Kidney capillary endothelial cell (primary cell): ENCODE data around the gene REEP5.
"Not testable (repeated sequence)": the region's sequence is repeated elsewhere in the genome, so short reads cannot be mapped to it uniquely, and the experiment has no call there.

Experiments used
- DNase-seq: peaks from one replicate; pipeline ENCODE4 v3.0.0-alpha.2; 2018; ENCODE audit warnings: low spot score

The REEP5 gene

DNA sequence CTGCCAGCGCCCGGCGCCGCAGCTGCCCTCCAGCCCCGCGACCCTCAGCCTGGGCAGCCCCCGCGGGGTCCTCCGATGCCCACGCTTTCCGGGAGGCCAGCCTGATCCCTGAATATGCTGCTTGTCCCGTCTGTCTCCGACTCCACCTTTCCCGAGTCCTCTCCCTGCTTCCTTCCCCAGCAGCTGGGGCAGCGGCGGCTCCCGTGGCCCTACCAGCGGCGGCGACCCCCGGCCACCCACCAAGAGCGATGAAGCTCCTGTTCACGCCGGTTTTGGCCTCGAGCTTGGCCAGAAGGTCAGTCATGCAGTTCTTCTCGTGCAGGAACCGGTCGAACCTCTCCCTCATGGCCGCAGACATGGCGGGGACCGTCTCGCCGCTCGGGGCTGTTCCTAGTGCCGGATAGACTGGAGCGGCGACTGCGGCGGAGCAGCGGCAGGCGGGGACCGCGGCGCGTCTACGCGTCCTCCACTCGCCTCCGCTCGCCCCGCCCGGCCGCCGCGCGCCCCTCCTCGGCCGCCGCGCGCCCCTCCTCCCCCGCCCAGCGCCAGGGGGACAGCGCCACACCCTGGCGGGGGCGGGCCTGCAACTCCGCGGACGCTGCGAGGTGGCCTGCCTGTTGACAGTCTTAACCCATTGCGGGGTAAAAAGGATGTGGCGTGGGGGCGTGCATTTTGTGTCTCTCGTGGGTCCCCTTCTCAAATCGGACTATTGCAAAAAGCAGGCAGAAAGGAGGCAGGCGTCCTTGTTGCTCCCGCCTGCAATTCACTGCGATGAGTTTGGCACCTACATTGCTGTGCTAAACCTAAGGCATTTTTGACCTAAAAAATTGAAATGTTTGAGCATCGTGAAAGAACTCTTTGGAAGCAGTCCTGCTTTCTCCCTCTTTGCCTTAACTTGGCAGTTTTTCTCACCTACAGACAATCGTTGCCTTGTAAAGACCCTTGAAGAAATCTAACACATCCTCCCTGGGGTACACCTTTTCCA, at the start of gene REEP5:
TSS of gene REEP5 (minus strand) at position 395 of the 985 bp plus-strand sequence. CDS start at position 358, 37 bp downstream.
- peak; percentile 82 for DNase-seq

DNA sequence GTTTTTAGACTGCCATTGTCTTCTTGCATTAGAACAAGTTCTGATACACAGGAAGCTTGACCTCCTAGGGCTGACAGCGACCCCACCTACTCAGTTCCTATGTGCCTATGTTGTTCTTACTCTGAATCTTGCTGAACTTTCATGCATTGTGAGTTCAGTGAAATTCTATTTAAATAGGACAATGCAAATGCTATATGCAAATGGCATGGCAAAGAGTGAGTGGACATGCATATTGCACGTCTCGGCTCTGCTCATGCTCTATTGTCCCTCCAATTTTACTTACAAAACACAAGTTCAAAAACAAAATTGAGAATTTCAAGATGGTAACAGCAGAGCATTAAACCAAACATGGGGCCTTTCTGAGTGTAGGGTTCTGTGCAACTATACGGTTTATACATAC, 49.2 kb upstream of the REEP5 start:
- peak; percentile 14 for DNase-seq

DNA sequence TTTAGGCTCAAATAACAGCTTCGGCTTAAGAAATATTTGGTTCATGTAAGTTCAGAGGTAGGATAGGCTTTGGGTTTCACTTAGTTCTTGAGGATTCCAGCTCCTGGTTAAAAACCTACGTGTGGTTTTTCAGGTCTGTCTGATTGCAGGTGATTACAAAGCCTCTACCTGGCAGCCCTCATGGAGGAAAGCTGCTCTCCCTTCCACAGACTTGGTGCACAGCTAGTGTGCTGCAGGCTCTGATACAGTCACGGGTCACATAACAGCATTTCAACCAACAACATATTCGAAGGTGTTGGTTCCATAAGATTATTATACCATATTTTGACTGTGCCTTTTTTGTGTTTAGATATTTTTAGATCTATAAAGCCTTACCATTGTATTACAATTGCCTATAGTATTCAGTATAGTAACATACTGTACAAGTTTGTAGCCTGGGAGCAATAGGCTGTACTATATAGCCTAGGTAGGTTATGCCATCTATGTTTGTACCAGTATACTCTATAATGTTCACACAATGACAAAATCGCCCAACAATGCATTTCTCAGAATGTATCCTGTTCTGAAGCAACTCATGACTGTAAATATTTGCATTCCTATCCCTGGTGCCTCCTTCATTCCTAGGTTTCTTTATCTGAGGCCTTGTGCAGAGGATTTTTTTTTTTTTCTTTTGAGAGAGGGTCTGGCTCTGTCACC, 46.5 kb upstream of the REEP5 start:
- no peak for DNase-seq

DNA sequence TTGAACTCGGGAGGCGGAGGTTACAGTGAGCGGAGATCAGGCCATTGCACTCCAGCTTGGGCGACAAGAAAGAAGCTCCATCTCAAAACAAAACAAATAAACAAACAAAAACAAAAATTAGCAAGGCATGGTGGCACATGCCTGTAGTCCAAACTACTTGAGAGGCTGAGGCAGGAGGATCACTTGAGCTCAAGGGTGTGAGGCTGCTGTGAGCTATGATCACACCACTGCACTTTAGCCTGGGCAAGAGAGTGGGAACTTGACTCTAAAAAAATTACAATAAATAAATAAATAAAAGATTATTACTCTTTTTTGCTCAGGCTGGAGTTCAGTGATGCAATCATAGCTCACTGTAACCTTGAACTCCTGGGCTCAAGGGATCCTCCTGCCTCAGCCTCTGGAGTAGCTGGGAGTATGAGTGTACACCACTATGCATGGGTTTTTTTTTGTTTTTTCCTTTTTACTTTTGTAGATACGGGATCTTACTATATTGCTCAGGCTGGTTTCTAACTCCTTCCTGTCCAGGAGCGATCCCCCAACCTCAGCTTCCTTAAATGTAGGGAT, 45.6 kb upstream of the REEP5 start:
- no peak for DNase-seq

DNA sequence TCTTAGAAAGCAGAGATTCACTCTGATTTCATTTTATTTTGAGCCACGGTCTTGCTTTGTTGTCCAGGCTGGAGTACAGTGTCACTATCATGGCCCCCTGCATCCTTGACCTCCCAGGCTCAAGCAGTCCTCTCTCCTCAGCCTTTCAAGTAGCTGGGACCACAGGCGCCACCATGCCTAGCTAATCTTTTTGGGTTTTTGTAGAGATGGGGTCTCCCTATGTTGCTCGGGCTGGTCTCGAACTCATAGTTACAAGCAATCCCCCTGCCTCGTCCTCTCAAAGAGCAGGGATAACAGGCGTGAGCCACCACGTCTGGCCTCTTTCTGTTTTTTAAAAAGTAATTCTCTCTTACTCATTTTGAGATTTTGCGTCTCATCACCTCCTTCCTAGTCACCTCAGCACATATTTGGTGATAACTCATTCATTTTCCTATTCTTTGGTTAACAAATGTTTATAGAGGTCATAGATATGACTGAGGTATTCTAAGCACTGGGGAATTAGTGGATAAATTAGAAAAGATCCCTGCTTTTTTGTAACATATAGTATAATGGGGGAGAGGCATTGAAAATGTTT, 43.8 kb upstream of the REEP5 start:
- no peak for DNase-seq

DNA sequence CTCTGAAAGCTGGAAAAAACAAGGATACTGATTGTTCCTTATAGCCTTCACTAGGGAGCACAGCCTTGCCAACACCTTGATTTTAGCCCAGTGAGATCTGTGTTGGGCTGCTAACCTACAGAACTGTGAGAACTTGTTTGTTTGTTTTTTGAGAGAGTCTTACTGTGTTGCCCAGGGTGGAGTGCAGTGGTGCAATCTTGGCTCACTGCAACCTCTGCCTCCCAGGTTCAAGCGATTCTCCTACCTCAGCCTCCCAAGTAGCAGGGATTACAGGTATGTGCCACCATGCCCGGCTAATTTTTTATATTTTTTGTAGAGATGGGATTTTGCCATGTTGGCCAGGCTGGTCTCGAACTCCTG, 41.3 kb upstream of the REEP5 start:
- not testable (repeated sequence) for DNase-seq

DNA sequence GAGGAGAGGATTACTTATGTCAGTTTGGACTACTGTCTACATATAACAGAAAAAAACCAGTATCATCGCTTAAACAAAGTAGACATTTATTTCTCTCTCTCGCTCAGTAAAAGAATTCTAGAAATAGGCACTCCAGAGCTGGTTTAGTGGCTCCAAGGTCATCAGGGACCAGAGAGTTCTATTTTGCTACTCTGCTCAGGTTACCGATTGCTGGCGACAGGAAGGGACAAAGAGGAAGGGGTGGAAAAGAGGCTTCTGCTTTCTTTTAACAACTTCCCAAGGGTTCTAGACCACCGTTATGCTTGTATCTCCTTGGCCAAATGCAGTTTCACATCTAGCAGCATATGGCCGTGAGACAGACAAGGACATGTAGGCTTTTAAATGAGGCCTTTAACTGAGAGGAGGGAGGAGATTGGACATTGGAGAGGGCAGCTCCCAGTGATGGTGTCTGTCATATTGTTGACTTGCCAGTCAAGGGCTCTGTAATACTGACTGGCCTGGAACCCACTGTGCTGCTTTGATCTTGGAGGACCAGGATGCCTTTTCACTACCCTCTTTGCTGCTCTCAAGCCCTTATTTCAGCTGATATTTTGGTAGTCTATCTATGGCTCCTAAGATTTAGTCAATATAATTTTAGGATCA, 39.0 kb upstream of the REEP5 start:
- no peak for DNase-seq

DNA sequence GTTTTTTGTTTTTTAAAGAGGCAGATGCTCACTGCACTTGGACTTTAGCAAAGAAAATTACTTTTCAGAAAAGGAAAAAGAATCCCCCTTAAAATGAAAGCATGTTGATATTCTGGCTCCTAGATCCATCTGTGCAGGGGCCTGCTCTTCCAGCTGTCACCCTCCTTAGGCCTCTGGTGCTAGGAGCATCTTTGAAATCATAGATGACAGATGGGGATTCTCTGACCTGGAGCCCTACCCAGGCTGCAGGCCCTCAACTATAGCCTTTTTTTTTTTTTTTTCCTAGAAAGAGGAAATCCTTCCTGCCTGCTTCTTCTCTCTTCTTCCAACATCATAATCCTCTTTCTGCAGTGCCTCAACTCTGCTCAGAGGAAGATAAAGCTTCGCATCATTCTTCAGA, 38.3 kb upstream of the REEP5 start:
- DNase-seq = no peak

DNA sequence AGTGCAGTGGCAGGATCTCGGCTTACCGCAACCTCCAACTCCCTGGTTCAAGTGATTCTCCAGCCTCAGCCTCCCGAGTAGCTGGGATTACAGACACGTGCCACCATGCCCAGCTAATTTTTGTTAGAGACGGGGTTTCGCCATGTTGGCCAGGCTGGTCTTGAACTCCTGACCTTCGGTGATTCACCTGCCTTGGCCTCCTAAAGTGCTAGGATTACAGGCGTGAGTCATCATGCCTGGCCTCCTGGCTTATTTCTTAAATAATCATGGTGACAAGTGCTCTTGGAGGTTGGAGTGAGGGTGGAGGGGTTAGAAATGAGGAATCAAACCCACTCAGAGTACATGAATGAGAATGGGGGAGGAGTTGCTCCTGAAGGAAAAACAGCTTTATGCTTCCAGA, 37.8 kb upstream of the REEP5 start:
- DNase-seq = not testable (repeated sequence)

DNA sequence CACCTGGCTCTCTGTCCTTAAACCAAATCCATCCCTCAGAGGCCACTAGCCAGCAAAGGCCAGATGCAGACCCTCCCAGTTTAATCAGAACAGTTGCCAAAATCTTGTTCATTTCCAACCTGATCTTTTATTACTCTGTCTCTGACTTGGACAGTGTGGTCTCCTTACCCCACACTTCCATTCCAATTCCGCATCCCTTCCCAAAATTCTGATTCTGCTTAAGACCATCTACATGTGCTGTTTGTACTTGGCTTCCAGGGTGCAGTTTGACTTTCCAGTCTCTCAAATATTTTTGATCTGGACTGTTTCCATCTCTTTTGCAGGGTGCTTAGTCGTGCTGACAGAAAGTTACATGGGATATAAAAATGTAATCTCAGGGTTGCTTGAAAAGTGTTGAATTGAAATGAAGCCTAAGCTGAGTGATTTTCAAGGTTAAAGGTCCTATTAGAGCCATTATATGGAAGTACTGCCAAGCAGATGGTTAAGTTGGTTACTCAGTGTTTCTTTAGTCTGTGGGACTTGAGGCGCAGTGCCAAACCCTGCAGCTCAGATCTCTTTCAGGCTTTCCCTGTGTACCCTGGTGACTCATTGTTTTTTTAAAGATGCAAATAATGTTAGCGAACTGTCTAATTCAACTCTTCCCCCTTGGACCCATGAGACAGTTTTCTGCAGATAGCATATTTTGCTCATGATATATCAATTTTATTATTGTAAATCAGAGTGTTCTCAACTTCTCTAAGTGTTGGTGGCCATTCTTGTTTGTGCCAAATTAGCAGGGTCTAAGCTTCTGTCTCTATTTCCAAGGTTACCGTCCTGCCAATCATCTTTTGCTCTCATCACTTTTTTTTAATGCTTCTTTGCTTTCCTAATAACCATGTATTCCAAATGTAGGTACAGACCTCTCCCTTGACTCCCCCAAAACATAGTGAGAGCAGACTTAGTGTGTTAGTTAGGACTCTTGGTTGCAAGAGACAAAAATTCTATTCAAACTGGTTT, 36.4 kb upstream of the REEP5 start:
- peak; percentile 33 for DNase-seq

DNA sequence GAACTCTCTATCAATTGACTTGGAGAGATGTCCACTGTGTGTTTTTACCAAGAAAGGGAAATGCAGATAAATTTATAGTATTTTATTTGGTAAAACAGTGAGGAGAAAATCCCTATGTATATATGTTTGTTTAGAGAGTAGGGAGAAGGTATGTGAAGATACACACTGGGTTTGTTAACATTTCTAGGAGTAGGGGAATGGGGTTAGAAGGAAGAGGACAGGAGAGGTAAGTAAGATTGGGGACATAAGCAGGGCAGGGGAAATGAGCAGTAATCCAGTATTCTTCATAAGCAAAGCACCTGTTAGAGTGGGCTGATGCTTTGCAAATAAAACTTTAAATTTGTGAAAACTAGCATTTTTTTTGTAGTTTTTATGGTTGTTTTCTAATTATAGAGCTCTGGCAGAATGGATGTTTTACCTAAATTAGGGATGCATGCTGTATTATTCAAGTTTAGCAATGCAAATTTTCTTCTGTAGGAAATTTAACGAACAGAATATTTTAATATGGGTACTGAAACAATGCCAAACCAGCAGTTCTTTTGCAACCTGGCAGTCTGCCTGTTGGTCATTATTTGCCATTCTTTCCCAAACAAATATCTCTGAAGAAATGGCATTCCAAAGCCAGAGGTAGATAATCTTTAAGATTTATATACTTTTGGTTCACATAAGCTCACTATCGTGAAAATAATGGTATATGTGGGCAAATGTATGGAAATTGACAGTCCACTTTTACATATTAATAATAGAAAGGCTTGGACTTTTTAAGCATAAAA, 35.2 kb upstream of the REEP5 start:
- DNase-seq = no peak

DNA sequence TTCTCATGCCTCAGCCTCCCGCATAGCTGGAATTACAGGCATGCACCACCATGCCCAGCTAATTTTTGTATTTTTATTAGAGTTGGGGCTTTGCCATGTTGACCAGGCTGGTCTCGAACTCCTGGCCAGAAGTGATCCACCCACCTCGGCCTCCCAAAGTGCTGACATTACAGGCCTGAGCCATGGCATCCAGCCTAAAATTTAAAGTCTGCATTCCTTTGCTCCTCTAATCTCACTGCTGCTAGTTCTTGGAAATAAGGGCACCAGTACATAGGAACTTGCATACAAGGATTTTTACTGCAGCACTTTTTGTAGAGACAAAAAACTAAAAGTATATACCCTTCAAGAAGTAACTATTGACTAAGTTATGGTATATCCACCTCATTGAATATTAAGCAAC, 34.6 kb upstream of the REEP5 start:
- DNase-seq = no peak

DNA sequence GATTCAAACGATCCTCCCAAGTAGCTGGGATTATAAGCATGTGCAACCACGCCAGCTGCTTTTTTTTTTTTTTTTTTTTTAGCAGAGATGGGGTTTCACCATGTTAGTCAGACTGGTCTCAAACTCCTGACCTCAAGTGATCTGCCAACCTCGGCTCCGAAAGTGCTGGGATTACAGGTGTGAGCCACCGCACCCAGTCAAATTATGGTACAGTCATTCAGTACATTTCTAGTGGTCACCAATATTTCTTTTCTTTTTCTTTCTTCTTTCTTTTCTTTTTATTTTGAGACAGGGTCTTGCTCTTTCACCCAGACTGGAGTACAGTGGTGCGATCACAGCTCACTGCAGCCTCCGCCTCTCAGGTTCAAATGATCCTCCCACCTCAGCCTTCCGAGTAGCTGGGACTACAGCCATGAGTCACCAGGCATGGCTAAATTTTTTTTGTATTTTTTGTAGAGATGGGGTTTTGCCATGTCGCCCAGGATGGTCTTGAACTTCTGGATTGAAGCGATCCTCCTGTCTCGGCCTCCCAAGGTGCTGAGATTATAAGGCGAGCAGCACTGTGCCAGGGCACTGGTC, 29.2 kb upstream of the REEP5 start:
- no peak for DNase-seq

DNA sequence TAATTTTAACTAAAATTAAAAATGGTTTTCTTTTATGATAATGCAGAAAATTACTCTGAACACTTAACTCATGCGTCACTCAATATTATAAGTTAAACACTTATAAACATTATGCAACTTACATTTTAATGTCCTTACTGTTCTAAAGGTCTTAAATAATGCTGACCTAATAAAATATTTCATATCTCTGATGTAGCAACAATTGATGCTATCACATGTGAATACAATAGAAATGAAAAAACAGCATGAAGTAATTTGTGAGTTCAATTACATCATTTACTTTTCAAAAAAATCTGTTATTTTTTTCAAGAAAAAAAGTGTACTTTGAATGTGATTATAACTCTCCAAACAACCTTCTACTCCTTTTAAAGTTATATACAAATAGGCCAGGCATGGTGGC, 26.4 kb upstream of the REEP5 start:
- no peak for DNase-seq

DNA sequence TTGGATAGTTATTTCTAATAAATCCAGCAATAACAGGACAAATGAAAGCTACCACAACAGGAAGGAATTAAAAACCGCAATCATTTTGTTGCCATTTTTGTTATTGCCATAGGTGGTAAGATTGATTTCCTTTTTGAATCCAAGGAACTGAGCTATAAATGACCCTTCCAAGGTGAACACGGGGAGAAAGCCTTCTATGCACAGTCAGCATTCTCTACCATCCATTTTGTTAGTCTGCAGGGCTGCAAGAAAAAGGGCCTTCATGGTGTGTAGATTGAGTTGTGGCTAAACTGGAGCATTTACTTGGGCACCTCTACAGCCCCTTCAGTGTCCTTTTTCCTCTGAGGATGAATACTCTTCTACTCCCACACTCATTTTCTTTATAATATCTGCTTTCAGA, 18.6 kb upstream of the REEP5 start:
- no peak for DNase-seq

DNA sequence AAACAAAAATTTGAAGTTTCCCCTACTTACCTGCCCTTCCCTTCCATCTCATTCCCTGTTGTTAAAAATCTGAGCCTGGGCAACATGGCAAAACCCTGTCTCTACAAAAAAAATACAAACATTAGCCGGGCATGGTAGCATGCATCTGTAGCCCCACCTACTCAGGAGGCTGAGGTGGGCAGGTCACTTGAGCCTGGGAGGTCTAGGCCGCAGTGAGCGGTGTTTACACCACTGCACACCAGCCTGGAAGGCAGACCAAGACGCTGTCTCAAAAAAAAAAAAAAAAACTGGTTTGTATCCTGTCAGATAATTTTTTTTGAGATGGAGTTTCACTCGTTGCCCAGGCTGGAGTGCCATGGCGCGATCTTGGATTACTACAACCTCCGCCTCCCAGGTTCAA, 16.3 kb upstream of the REEP5 start:
- DNase-seq = no peak

DNA sequence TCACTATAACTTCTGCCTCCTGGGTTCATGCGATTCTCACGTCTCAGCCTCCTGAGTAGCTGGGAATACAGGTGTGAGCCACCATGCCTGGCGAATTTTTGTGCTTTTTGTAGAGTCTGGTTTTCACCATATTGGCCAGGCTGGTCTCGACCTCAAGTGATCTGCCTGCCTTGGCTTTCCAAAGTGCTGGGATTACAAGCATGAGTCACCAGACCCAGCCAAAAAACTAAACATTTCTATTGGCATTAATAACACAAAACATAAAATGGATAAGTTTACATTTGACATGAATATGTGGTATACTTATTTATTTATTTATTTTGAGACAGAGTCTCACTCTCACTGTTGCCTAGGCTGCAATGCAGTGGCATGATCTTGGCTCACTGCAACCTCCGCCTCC, 13.6 kb upstream of the REEP5 start:
- DNase-seq = no peak

DNA sequence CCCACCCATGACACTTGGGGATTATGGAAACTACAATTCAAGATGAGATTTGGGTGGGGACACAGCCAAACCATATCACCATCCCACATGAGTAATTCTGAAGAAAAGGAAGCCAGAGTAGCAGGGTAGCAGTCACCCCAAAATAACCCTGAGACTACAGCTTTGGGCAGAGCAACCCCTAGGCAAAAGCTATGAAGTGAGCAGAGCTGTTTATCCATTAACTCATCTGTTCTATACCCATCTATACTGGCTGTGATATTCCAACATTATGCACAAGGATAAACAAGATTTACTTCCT, 12.3 kb upstream of the REEP5 start:
- DNase-seq = no peak

DNA sequence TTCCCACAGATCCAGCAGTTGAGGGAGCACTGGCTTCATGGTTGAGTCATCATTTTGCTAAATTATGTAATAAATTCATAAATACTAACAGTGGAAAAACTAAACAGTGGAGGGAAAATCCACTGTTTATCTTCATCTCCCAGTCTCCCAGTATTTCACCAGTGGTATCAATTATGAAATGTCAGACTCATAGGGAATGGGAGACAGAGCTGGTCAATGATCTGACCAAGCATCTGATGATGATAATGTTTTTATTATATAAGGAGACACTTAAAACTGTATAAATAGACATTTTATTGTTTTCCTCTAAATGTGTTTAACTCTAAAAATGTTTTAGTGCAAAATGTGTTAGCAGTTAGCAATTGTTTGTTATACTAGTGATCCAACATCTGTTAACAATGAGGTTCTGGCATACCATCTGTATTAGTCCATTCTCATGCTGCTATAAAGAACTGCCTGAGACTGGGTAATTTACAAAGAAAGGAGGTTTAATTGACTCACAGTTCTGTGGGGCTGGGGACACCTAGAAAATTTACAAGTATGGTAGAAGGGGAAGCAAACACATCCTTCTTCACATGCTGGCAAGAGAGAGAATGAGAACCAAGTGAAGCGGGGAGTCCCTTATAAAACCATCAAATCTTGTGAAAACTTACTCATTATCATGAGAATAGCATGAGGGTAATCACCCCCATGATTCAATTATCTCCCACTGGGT, 11.8 kb upstream of the REEP5 start:
- DNase-seq = no peak
